H9 (cell line): ENCODE data around the gene FAM210A. TPM values are rescaled to one million over a fixed set of nuclear protein-coding genes. Genes with fewer than 3 reads are reported as not detected.

Experiments
- DNase-seq: peaks from one replicate; pipeline ENCODE4 v3.0.0-alpha.2; 2017
- H2AFZ ChIP-seq: one replicate; pipeline ENCODE4 v1.6.1; 2013; ENCODE audit warnings: mild to moderate bottlenecking, low read length, control low read depth, moderate library complexity
- H2AK5ac ChIP-seq: 2 replicates; pipeline ENCODE4 v1.6.1; 2013; ENCODE audit warnings: low read length, control low read depth, mixed read lengths; ENCODE audit not compliant: insufficient read length
- H2BK120ac ChIP-seq: one replicate; pipeline ENCODE4 v1.6.1; 2013; ENCODE audit warnings: low read depth, mild to moderate bottlenecking, low read length, control low read depth, inconsistent platforms; ENCODE audit not compliant: poor library complexity, severe bottlenecking
- H2BK12ac ChIP-seq: 2 replicates; pipeline ENCODE4 v1.6.1; 2013; ENCODE audit warnings: low read length, control low read depth, mixed read lengths, low read depth; ENCODE audit not compliant: insufficient read length
- H2BK15ac ChIP-seq: 2 replicates; pipeline ENCODE4 v1.6.1; 2013; ENCODE audit warnings: low read depth, low read length, control low read depth
- H2BK20ac ChIP-seq: one replicate; pipeline ENCODE4 v1.6.1; 2013; ENCODE audit warnings: low read depth, mild to moderate bottlenecking, low read length, control low read depth, inconsistent platforms; ENCODE audit not compliant: poor library complexity, severe bottlenecking
- H2BK5ac ChIP-seq: 2 replicates; pipeline ENCODE4 v1.6.1; 2013; ENCODE audit warnings: low read length, control low read depth, mixed read lengths; ENCODE audit not compliant: insufficient read length
- H3K14ac ChIP-seq: 2 replicates; pipeline ENCODE4 v1.6.1; 2013; ENCODE audit warnings: low read length, control low read depth; ENCODE audit not compliant: insufficient read depth
- H3K18ac ChIP-seq: 2 replicates; pipeline ENCODE4 v1.6.1; 2013; ENCODE audit warnings: low read depth, mild to moderate bottlenecking, mixed read lengths, low read length, control low read depth; ENCODE audit not compliant: insufficient read length
- H3K23ac ChIP-seq: 2 replicates; pipeline ENCODE4 v1.6.1; 2013; ENCODE audit warnings: low read length, control low read depth, mixed read lengths, low read depth; ENCODE audit not compliant: insufficient read length
- H3K23me2 ChIP-seq: 2 replicates; pipeline ENCODE4 v1.6.1; 2013; ENCODE audit warnings: low read depth, mild to moderate bottlenecking, mixed read lengths, low read length, control low read depth; ENCODE audit not compliant: insufficient read length, poor library complexity, severe bottlenecking
- H3K27ac ChIP-seq: 2 replicates; pipeline ENCODE4 v1.5.1; 2013; ENCODE audit warnings: low read length, control low read depth, mixed read lengths, low read depth; ENCODE audit not compliant: insufficient read length
- H3K27me3 ChIP-seq: 2 replicates; pipeline ENCODE4 v1.6.1; 2013; ENCODE audit warnings: low read length, control low read depth, inconsistent platforms; ENCODE audit not compliant: insufficient read depth
- H3K4ac ChIP-seq: 2 replicates; pipeline ENCODE4 v1.6.1; 2013; ENCODE audit warnings: low read depth, mild to moderate bottlenecking, control low read depth, inconsistent platforms, low read length, moderate library complexity
- H3K4me1 ChIP-seq: 2 replicates; pipeline ENCODE4 v1.6.1; 2013; ENCODE audit warnings: low read length, control low read depth, inconsistent platforms; ENCODE audit not compliant: insufficient read depth
- H3K4me2 ChIP-seq: 2 replicates; pipeline ENCODE4 v1.6.1; 2013; ENCODE audit warnings: low read length, control low read depth, mixed read lengths; ENCODE audit not compliant: insufficient read length, insufficient read depth
- H3K56ac ChIP-seq: 2 replicates; pipeline ENCODE4 v1.6.1; 2013; ENCODE audit warnings: low read depth, mild to moderate bottlenecking, mixed read lengths, low read length, control low read depth; ENCODE audit not compliant: insufficient read length
- H3K79me1 ChIP-seq: 2 replicates; pipeline ENCODE4 v1.6.1; 2013; ENCODE audit warnings: low read depth, mild to moderate bottlenecking, moderate library complexity, low read length, control low read depth, inconsistent platforms; ENCODE audit not compliant: insufficient read depth, poor library complexity, severe bottlenecking
- H3K79me2 ChIP-seq: 2 replicates; pipeline ENCODE4 v1.6.1; 2013; ENCODE audit warnings: low read length, control low read depth, inconsistent platforms; ENCODE audit not compliant: insufficient read depth
- H3K9ac ChIP-seq: 2 replicates; pipeline ENCODE4 v1.6.1; 2013; ENCODE audit warnings: low read length, control low read depth, mixed read lengths; ENCODE audit not compliant: insufficient read length; ENCODE audit errors: extremely low read depth
- H3K9me3 ChIP-seq: one replicate; pipeline ENCODE4 v1.6.1; 2013; ENCODE audit warnings: low read depth, low read length, inconsistent platforms; ENCODE audit not compliant: control insufficient read depth
- H3T11ph ChIP-seq: one replicate; pipeline ENCODE4 v1.6.1; 2013; ENCODE audit warnings: mild to moderate bottlenecking, low read length, control low read depth, inconsistent platforms
- H4K20me1 ChIP-seq: one replicate; pipeline ENCODE4 v1.6.1; 2013; ENCODE audit not compliant: control insufficient read depth, insufficient read length, insufficient read depth
- H4K5ac ChIP-seq: 2 replicates; pipeline ENCODE4 v1.6.1; 2013; ENCODE audit warnings: low read depth, mild to moderate bottlenecking, mixed read lengths, low read length, control low read depth; ENCODE audit not compliant: insufficient read length
- H4K8ac ChIP-seq: replicated peaks from 2 replicates; pipeline ENCODE4 v1.6.1; 2013; ENCODE audit warnings: low read length, control low read depth, mixed read lengths, low read depth; ENCODE audit not compliant: insufficient read length
- H4K91ac ChIP-seq: 2 replicates; pipeline ENCODE4 v1.6.1; 2013; ENCODE audit warnings: low read depth, mild to moderate bottlenecking, moderate library complexity, mixed read lengths, low read length, control low read depth; ENCODE audit not compliant: insufficient read length
- H3K27ac Mint-ChIP-seq, 3 experiments: 2 replicates in 2 of 3; 3 replicates in 1 of 3; pipeline ENCODE4 v1.8.0; 2020 to 2021; ENCODE audit warnings: mixed read lengths in 3 of 3, mild to moderate bottlenecking in 1 of 3, moderate library complexity in 1 of 3
- H3K27me3 Mint-ChIP-seq: 2 replicates; pipeline ENCODE4 v1.8.0; 2021; ENCODE audit warnings: low read depth, mild to moderate bottlenecking, moderate library complexity, mixed read lengths
- H3K36me3 Mint-ChIP-seq, 3 experiments: 2 replicates in 2 of 3; 3 replicates in 1 of 3; pipeline ENCODE4 v1.8.0; 2020 to 2021; ENCODE audit warnings: low read depth in 3 of 3, mixed read lengths in 3 of 3; ENCODE audit not compliant: insufficient read depth in 1 of 3
- H3K4me1 Mint-ChIP-seq, 2 experiments: 2 replicates each; pipeline ENCODE4 v1.8.0; 2020; ENCODE audit warnings: mixed read lengths in 2 of 2
- H3K4me3 Mint-ChIP-seq, 2 experiments: 2 replicates in 1 of 2; 3 replicates in 1 of 2; pipeline ENCODE4 v1.8.0; 2020 to 2021; ENCODE audit warnings: mild to moderate bottlenecking in 2 of 2, mixed read lengths in 2 of 2, moderate library complexity in 1 of 2
- H3K9me3 Mint-ChIP-seq, 2 experiments: 2 replicates in 1 of 2; 3 replicates in 1 of 2; pipeline ENCODE4 v1.8.0; 2020; ENCODE audit warnings: mild to moderate bottlenecking in 2 of 2, mixed read lengths in 2 of 2, moderate library complexity in 1 of 2
- CTCF ChIP-seq: fragments of 200-600 bp; sonication (generic); conservative IDR thresholded peaks from 3 replicates; pipeline ENCODE4 v1.8.0; 2021; ENCODE audit warnings: antibody characterized with exemption, mild to moderate bottlenecking
- WGBS: extraction: QIAGEN DNeasy Blood & Tissue Kit; methylation state at CpG from one replicate; pipeline ENCODE4 v1.1.7; 2013; ENCODE audit warnings: missing lambda C conversion rate, low lambda C conversion rate, mixed read lengths; ENCODE audit not compliant: insufficient read length; ENCODE audit errors: extremely low coverage; 5-methylcytosine and 5-hydroxymethylcytosine counted together
- total RNA-seq: library from RNA; stranded (reverse); gene quantifications from 2 replicates; pipeline ENCODE4 v1.2.1, GENCODE V29; 2021

The FAM210A gene
- total RNA-seq, 1 experiment from 2014 or later, result 22.5 TPM

GRCh38 chr18:13726972-13727331 lies 594 bp upstream of the FAM210A start:
- Histone ChIP-seq H3K18ac (peak overlapping the region; percentile 28), H2BK15ac (no peak overlapping the region), H4K8ac (no peak overlapping the region), H3K56ac (no peak overlapping the region), H3K4me2 (peak overlapping the region; percentile 61), H2AK5ac (no peak overlapping the region), H2BK5ac (no peak overlapping the region), H2BK12ac (no peak overlapping the region), H2BK20ac (no peak overlapping the region), H3K4ac (no peak overlapping the region; the same call in 1 of the 2 replicates), H3T11ph (no peak overlapping the region), H3K27ac (no peak overlapping the region), H2BK120ac (no peak overlapping the region), H3K9ac (peak overlapping the region; percentile 80), H3K23me2 (peaks cover 6% of the 10 kb centered on the region), H4K5ac (peak overlapping the region; percentile 48), H3K14ac (peak overlapping the region; percentile 88), H4K91ac (no peak overlapping the region), H3K9me3 (no peaks in the 10 kb centered on the region), H3K27me3 (no peaks in the 10 kb centered on the region), H2AFZ (no peak overlapping the region), H3K79me1 (peaks cover 3% of the 10 kb centered on the region), H3K23ac (no peak overlapping the region), H3K4me1 (no peaks in the 10 kb centered on the region), H3K79me2 (peaks cover 31% of the 10 kb centered on the region; the same call in 1 of the 2 replicates), H4K20me1 (no peaks in the 10 kb centered on the region)
- DNase-seq, result peak; percentile 51
- H3K36me3 Mint-ChIP-seq, result peaks cover 5 to 10% (median 8%) of the 10 kb centered on the region in 3 experiments
- H3K27ac Mint-ChIP-seq, result peak overlapping the region; percentile 88 to 99 (median 92); a peak in 4 of 7 replicates
- no peak for TF ChIP-seq CTCF
- WGBS, result no CpG with 5 or more reads among the region's 30 CpGs
- no peaks in the 10 kb centered on the region for H3K27me3 Mint-ChIP-seq
- H3K4me3 Mint-ChIP-seq, result peak overlapping the region; percentile 96 to 97
- H3K4me1 Mint-ChIP-seq, result peaks cover 16 to 21% of the 10 kb centered on the region in 2 experiments
- no peaks in the 10 kb centered on the region for H3K9me3 Mint-ChIP-seq
